Measurements from ENCODE around the gene USP14. TPM values are rescaled to one million over a fixed set of nuclear protein-coding genes. Genes with fewer than 3 reads are reported as not detected.
A peak's percentile ranks its signal among the peaks of the same experiment; 100 is the strongest.

The USP14 gene
- total and polyA plus RNA-seq, 2 of the 8 experiments (the other 6 are each of a cell fraction or from before 2014, with no cell fraction given) = 14.8 to 91.1 TPM

GRCh38 chr18:210733-211132 is 52.4 kb downstream of the USP14 start:
- Histone ChIP-seq H4K91ac (replicated peaks; ENCODE audit: insufficient read length, low read length) (no peak overlapping the region), H3K9ac (replicated peaks in 1 of 4; ENCODE audit: extremely low read depth in 1 of 4, low read depth in 3 of 4, low read length in 3 of 4) (no peak overlapping the region), H3K56ac (replicated peaks; ENCODE audit: insufficient read length, low read depth, low read length) (no peak overlapping the region), H3K27ac (ENCODE audit: low read depth, low read length) (no peak overlapping the region), H3K18ac (ENCODE audit: extremely low read depth, low read length) (no peak overlapping the region), H2AFZ (ENCODE audit: low read length) (no peak overlapping the region), H3K23ac (ENCODE audit: insufficient read length) (no peak overlapping the region), H2BK120ac (replicated peaks; ENCODE audit: low read depth, low read length) (no peak overlapping the region), H2AK5ac (ENCODE audit: low read depth, low read length) (no peak overlapping the region), H2BK5ac (ENCODE audit: low read depth, low read length) (no peak overlapping the region), H3K4me2 (ENCODE audit: insufficient read depth in 1 of 2, low read depth in 2 of 2, low read length in 2 of 2) (no peak overlapping the region), H4K20me1 (replicated peaks in 1 of 2; ENCODE audit: control insufficient read depth in 1 of 2, insufficient read depth in 2 of 2, low read length in 2 of 2) (peaks cover 0 to 3% of the 10 kb centered on the region in 2 experiments), H4K8ac (ENCODE audit: extremely low read depth, insufficient read depth, low read length) (no peak overlapping the region), H3K27me3 (replicated peaks in 1 of 4; ENCODE audit: control insufficient read depth in 3 of 4, extremely low read depth in 1 of 4, insufficient read depth in 3 of 4, low read length in 3 of 4) (no peaks in the 10 kb centered on the region), H3K79me2 (ENCODE audit: control insufficient read depth in 1 of 2, insufficient read depth in 2 of 2, low read length in 2 of 2) (no peaks in the 10 kb centered on the region; a peak in 1 of 4 replicates), H3K23me2 (ENCODE audit: low read depth, low read length) (no peaks in the 10 kb centered on the region), H2BK15ac (ENCODE audit: low read length) (no peak overlapping the region), H3K4me3 (ENCODE audit: extremely low read depth in 1 of 4, insufficient read depth in 2 of 4, low read depth in 3 of 4, low read length in 4 of 4) (no peak overlapping the region), H3K9me3 (ENCODE audit: insufficient read depth in 2 of 2, low read depth in 1 of 2, low read length in 1 of 2) (no peaks in the 10 kb centered on the region), H2BK20ac (ENCODE audit: low read length) (no peak overlapping the region), H3K36me3 (ENCODE audit: control insufficient read depth in 2 of 4, insufficient read depth in 4 of 4, low read length in 3 of 4) (peaks cover 5 to 50% (median 38%) of the 10 kb centered on the region in 4 experiments; a peak in 7 of 8 replicates), H3K4me1 (replicated peaks in 1 of 4; ENCODE audit: control insufficient read depth in 3 of 4, insufficient read depth in 4 of 4, low read length in 3 of 4) (peaks cover 0 to 3% (median 0%) of the 10 kb centered on the region in 4 experiments; a peak in 1 of 7 replicates), H3K79me1 (ENCODE audit: low read depth, low read length) (no peaks in the 10 kb centered on the region), H4K5ac (ENCODE audit: insufficient read length, low read depth, low read length) (no peak overlapping the region), H2BK12ac (ENCODE audit: low read depth, low read length) (no peak overlapping the region), H3K14ac (ENCODE audit: insufficient read length) (no peak overlapping the region), H3K4ac (replicated peaks; ENCODE audit: insufficient read length, low read depth, low read length) (no peak overlapping the region)
- FAIRE-seq = peak; percentile 57
- ChIA-PET POLR2A (ENCODE audit: partially characterized antibody) (interaction anchor here (0.9 kb wide), 1 partner anchor 15 kb away, joined by 3 read pairs; no protein-coding TSS in a partner anchor), CTCF (ENCODE audit: partially characterized antibody) (no interaction called here)
- WGBS, 2 experiments (ENCODE audit: extremely low coverage in 1 of 2, insufficient coverage in 1 of 2, insufficient read length in 1 of 2, insufficient replicate concordance in 2 of 2, low coverage in 1 of 2, low lambda C conversion rate in 2 of 2, missing lambda C conversion rate in 1 of 2) = 88% methylated on average over 4 of the region's 4 CpGs; no CpG with 5 or more reads in 1 of the 2 experiments
- TF ChIP-seq TAF1 (IDR thresholded peaks at IDR 0.05; ENCODE audit: low read depth, low read length) (no peak), E2F6 (IDR thresholded peaks at IDR 0.05) (no peak), MAX (IDR thresholded peaks at IDR 0.05) (no peak), SP2 (IDR thresholded peaks at IDR 0.05; ENCODE audit: low read length) (no peak), BCL11A (IDR thresholded peaks at IDR 0.05; ENCODE audit: low read depth in 2 of 2, low read length in 2 of 2) (no peak), KDM1A (IDR thresholded peaks at IDR 0.05; ENCODE audit: borderline replicate concordance, low read length) (no peak), SIRT6 (IDR thresholded peaks at IDR 0.05; ENCODE audit: low read length) (no peak), PHF8 (conservative IDR thresholded peaks at IDR 0.05; ENCODE audit: low read depth, low read length) (no peak)
- no peak for DNase-seq (ENCODE audit: low read depth in 1 of 2, low spot score in 2 of 2)
